ENCODE measurements around the gene SPRED3.
"Not testable (repeated sequence)": the region's sequence is repeated elsewhere in the genome, so short reads cannot be mapped to it uniquely, and the experiment has no call there.

Gene SPRED3

GRCh38 chr19:38388349-38389100 is at the start of gene SPRED3:
TSS of gene SPRED3 (plus strand) at chr19:38388697. CDS start at chr19:38390303, 1,606 bp downstream.
- in situ Hi-C loops (cut with HindIII; ENCODE audit: low pct_ligation_motif_present, low pct_unique_long_range_greater_than_20kb, low sequenced_read_pairs) = no loop called here
- DNase-seq = peak; percentile 65

GRCh38 chr19:38339011-38339410 is 49.5 kb upstream of the SPRED3 start:
- in situ Hi-C loops (cut with HindIII; ENCODE audit: low pct_ligation_motif_present, low pct_unique_long_range_greater_than_20kb, low sequenced_read_pairs); DNase-seq: not testable (repeated sequence)

GRCh38 chr19:38340927-38341326 is 47.6 kb upstream of the SPRED3 start:
- in situ Hi-C loops (cut with HindIII; ENCODE audit: low pct_ligation_motif_present, low pct_unique_long_range_greater_than_20kb, low sequenced_read_pairs) = no loop called here
- DNase-seq = no peak

GRCh38 chr19:38346837-38347236 is 41.7 kb upstream of the SPRED3 start:
- no peak for DNase-seq
- in situ Hi-C loops (cut with HindIII; ENCODE audit: low pct_ligation_motif_present, low pct_unique_long_range_greater_than_20kb, low sequenced_read_pairs) = no loop called here

GRCh38 chr19:38350883-38351282 is 37.6 kb upstream of the SPRED3 start:
- in situ Hi-C loops (cut with HindIII; ENCODE audit: low pct_ligation_motif_present, low pct_unique_long_range_greater_than_20kb, low sequenced_read_pairs) = no loop called here
- no peak for DNase-seq

GRCh38 chr19:38351865-38352395 is 36.6 kb upstream of the SPRED3 start:
- in situ Hi-C loops (cut with HindIII; ENCODE audit: low pct_ligation_motif_present, low pct_unique_long_range_greater_than_20kb, low sequenced_read_pairs) = no loop called here
- no peak for DNase-seq

GRCh38 chr19:38352611-38353010 is 35.9 kb upstream of the SPRED3 start:
- in situ Hi-C loops (cut with HindIII; ENCODE audit: low pct_ligation_motif_present, low pct_unique_long_range_greater_than_20kb, low sequenced_read_pairs) = no loop called here

GRCh38 chr19:38355728-38356725 is 32.5 kb upstream of the SPRED3 start:
- no peak for DNase-seq
- in situ Hi-C loops (cut with HindIII; ENCODE audit: low pct_ligation_motif_present, low pct_unique_long_range_greater_than_20kb, low sequenced_read_pairs) = no loop called here

More at GRCh38 chr19:38352611-38353010, 35.9 kb upstream of the SPRED3 start:
- no peak for DNase-seq

GRCh38 chr19:38358071-38358470 is 30.4 kb upstream of the SPRED3 start:
- DNase-seq = no peak
- in situ Hi-C loops (cut with HindIII; ENCODE audit: low pct_ligation_motif_present, low pct_unique_long_range_greater_than_20kb, low sequenced_read_pairs) = no loop called here

- in situ Hi-C loops (cut with HindIII; ENCODE audit: low pct_ligation_motif_present, low pct_unique_long_range_greater_than_20kb, low sequenced_read_pairs) = no loop called here
- DNase-seq = no peak
Measured at GRCh38 chr19:38359242-38360021, 29.1 kb upstream of the SPRED3 start.

GRCh38 chr19:38360351-38360750 is 28.1 kb upstream of the SPRED3 start:
- no peak for DNase-seq
- in situ Hi-C loops (cut with HindIII; ENCODE audit: low pct_ligation_motif_present, low pct_unique_long_range_greater_than_20kb, low sequenced_read_pairs) = no loop called here

GRCh38 chr19:38360839-38361631 is 27.5 kb upstream of the SPRED3 start:
- DNase-seq = no peak
- in situ Hi-C loops (cut with HindIII; ENCODE audit: low pct_ligation_motif_present, low pct_unique_long_range_greater_than_20kb, low sequenced_read_pairs) = no loop called here

GRCh38 chr19:38361633-38362075 is 26.8 kb upstream of the SPRED3 start:
- peak; percentile 82 for DNase-seq
- in situ Hi-C loops (cut with HindIII; ENCODE audit: low pct_ligation_motif_present, low pct_unique_long_range_greater_than_20kb, low sequenced_read_pairs) = no loop called here

GRCh38 chr19:38362076-38362945 is 26.2 kb upstream of the SPRED3 start:
- in situ Hi-C loops (cut with HindIII; ENCODE audit: low pct_ligation_motif_present, low pct_unique_long_range_greater_than_20kb, low sequenced_read_pairs) = no loop called here
- peak; percentile 75 for DNase-seq

- in situ Hi-C loops (cut with HindIII; ENCODE audit: low pct_ligation_motif_present, low pct_unique_long_range_greater_than_20kb, low sequenced_read_pairs) = not testable (repeated sequence)
Measured at GRCh38 chr19:38362946-38363688, 25.4 kb upstream of the SPRED3 start.

GRCh38 chr19:38367041-38367440 is 21.5 kb upstream of the SPRED3 start:
- in situ Hi-C loops (cut with HindIII; ENCODE audit: low pct_ligation_motif_present, low pct_unique_long_range_greater_than_20kb, low sequenced_read_pairs) = no loop called here

More at GRCh38 chr19:38362946-38363688, 25.4 kb upstream of the SPRED3 start:
- DNase-seq = not testable (repeated sequence)

More at GRCh38 chr19:38367041-38367440, 21.5 kb upstream of the SPRED3 start:
- no peak for DNase-seq
